NCI-H526 treated with DMSO at 0.1 percent for 48 hours (cell line): Measurements from ENCODE around the gene SLC24A3.
A peak's percentile ranks its signal among the peaks of the same experiment; 100 is the strongest.

Source experiments
- DNase-seq: peaks from one replicate; lab custom pipeline; 2025; lab: John Stamatoyannopoulos, UW

SLC24A3 gene

DNA sequence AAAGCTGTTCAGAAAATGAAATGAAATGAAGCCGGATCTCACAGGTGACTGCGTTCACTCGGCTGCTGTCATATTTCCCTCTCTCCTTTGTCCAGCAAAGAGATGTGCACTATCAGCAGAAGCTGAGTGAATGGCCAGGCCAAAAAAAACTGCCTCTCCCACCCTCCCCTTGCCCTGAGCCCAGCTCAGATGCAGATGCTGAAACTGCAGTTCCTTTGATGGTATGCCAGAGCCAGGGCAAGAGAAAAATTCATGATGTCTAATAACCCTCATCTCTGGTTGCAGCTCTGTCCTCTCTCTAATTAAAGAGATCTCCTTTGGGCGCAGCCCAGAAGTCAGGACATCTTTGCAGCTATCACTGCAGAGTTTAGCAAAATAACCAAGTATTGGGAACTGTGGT, 335.1 kb downstream of the SLC24A3 start:
- DNase-seq: no peak

DNA sequence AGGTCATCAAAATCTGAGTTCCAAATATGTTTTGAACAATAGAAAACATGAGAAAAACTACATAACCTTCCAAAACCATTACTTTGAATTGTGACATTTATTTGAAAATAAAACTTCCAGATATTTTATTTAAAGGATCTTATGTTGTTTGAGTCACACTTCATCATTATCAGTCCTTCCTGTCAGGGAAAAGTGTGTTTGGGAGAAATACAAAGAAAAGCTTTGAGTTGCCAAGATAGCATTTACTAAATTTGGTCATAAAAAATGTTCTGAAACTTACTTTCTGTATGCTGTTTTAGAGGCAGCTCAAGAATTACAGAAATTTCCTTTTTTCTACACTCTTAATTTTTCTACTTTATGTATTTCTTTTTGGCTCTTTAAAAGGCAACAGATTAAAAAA, 337.5 kb downstream of the SLC24A3 start:
- DNase-seq: no peak

GRCh38 chr20:19552221-19553180, 340.1 kb downstream of the SLC24A3 start:
- DNase-seq: no peak

GRCh38 chr20:19554666-19555065, 342.2 kb downstream of the SLC24A3 start:
- no peak for DNase-seq

GRCh38 chr20:19555726-19556125, 343.3 kb downstream of the SLC24A3 start:
- DNase-seq: no peak

- no peak for DNase-seq
Measured at GRCh38 chr20:19557291-19557690, 344.8 kb downstream of the SLC24A3 start.

- no peak for DNase-seq
Measured at GRCh38 chr20:19560881-19561480, 348.5 kb downstream of the SLC24A3 start.

DNA sequence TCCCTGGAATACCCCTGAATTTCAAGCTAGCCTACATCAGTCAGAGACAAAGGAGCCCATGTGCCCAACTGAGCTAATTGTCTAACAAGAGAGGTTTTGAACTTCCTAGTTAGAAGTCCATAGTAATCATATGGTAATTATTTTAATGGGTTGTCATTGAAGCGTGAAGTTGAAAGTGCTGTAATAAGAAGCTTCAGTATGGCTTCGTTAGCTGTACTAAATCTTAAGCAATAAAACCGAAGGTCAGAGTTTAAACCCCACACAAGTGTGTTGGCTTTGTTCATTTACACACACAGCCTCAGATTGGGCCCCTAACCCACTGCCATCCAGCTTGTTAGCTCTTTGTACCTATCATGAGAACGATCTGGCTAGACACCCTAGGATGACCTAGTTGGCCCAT, 350.0 kb downstream of the SLC24A3 start:
- DNase-seq: no peak

DNA sequence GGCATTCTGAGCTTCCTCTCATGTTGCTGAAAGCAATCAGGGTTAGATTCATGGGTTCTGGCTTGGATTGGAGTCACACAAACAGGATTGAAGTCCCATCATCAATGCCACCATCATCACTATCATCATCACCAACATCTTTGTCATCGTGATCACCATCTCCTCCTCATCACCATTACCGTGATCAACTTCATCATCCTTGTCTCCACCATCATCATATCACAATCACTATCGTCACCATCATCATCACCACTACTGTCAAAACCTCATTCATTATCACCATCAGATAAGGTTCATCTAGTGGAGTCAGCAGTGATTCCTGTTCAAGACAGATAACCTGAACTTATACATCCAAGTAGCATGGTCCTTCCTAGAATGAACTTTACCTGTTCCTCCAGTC, 351.8 kb downstream of the SLC24A3 start:
- no peak for DNase-seq

- DNase-seq: no peak
Measured at GRCh38 chr20:19565736-19566135, 353.3 kb downstream of the SLC24A3 start.

- DNase-seq: no peak
Measured at GRCh38 chr20:19566226-19566945, 353.9 kb downstream of the SLC24A3 start.

GRCh38 chr20:19568128-19568527, 355.7 kb downstream of the SLC24A3 start:
- no peak for DNase-seq

DNA sequence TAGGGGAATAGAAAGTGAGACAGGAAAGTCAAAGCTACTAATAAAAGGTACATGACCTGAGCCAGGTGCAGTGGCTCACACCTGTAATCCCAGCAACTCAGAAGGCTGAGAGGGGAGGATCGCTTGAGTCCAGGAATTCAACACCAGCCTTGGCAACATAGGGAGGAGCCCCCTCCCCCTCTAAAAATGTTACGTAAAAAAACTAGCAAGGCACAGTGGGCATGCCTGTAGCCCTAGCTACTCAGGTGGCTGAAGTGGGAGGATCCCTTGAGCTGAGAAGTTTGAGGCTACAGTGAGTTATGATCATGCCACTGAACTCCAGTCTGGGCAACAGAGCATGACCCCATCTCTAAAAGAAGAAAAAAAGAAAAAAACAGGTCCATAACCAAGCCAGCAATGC, 359.6 kb downstream of the SLC24A3 start:
- no peak for DNase-seq

DNA sequence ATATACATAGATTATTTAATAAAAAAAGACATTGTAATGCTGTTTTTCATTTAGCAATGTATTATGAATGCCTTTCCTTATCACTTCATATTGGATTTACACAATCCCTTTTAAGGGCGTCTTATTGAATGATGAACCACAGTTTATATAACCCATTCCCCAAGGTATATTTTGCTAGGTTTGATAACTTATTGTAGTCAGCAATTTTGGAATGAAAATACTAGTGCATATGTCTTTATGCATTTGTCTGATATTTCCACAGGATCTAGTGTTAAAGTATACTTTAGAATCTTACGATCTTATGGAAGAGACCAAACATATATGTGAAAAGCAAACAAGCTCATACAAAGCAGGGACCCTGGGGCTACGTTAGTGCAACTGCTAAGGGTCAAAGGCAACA, 365.2 kb downstream of the SLC24A3 start:
- DNase-seq: no peak

DNA sequence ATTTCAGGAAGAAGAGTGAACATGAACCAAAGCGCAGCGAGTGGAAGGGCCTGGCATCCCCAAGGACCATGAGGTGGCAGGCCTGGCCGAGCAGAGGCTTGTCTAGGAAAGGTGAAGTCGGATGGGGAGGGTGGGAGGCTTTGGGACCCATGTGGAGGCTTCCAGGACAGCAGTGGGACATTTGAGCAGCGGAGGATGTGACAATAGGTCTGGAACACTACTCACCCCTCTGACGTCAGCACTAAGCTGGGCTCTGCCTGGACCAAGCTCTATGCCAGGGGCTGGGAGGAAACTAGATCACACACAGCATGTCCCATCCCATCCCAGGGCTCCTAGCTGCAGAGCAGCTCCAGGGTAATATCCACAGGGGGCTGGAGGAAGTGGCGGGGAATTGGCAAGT, 370.3 kb downstream of the SLC24A3 start:
- no peak for DNase-seq

DNA sequence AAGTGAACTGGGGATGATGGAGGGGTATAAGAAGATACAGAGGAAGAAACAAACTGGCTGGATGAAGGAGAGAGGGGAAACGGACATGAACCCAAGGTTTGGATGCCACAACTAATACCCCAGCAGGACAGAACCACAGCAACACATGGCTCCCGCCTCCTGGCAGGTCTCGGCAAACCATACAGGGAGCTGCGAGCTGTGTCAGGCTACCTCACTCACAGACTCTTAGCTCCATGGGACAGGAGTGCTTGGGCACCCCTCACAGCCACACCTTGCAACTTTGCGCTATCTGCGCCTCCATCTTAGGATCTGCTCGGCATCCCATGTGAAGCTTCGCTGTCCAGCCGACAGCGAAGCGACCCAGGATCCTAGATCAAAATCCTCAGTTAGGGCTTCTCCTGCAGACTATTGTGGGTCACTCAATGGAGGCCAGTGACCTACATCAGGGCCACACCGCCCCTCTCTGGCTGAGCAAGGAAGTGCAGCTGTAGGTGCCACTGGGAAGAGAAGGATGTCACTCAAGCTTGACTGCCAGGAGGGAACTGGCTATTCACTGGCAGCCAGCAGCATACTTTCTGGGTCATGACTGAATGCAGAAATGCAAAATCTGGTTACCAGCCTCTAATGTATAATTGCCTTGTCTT, 371.2 kb downstream of the SLC24A3 start:
- peak; percentile 50 for DNase-seq

GRCh38 chr20:19588241-19588640, 375.8 kb downstream of the SLC24A3 start:
- no peak for DNase-seq

DNA sequence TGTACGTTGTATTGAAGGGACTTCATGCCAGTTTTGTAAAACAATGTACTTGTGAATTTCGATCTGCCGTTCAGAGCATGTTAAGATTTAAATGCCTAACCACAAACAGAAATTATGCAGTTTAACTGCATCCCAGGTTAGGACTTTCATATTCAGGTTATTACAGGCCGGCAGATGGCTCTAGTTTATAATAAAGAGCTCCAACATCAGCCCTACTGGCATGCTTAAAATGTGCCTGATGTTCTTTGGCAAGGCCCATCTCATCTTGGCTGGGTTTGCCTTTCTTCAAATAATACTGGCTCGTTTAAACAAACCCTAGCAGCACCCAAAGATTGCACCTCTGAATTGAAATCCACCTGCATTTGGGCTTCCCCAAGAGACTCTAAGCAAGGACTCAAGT, 376.3 kb downstream of the SLC24A3 start:
- no peak for DNase-seq

GRCh38 chr20:19589787-19590362, 377.4 kb downstream of the SLC24A3 start:
- no peak for DNase-seq

DNA sequence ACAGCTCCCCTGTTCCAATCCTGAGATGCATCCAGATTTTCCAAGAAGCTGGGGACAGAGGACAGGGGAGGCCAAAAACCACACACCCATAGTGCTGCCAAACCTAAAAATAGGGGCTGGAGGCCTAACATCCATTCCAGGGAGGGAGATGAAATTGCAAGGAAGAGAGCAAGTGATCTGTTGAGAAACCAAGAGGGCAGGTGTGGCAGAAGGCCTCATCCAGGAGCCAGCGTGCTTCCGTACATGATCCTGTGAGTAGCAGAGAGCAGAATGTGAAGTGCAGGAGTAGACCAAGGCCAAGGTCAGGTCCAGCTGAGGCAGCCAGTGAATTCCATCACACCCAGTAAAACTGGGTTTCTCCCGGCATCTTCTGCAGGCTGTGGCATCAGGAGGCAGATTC, 377.9 kb downstream of the SLC24A3 start:
- no peak for DNase-seq

DNA sequence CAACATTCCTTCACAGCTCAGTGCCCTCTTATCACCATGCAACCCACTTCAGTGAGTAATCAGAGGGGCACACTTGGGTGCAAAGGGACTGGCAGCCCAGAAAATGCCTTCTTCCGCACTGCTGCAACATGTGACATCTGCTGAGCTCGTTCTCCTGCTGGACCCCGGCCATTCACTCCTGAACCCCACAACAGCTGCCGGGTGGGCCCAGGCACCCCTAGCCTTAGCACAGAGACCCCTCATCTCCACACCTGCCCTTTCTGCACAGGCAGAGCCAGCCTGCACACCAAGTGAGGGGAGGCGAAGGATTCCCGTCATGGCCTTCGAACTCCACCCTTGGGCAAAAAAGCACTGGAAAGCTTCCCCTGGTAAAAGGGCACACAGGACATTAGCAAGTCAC, 381.3 kb downstream of the SLC24A3 start:
- DNase-seq: no peak

DNA sequence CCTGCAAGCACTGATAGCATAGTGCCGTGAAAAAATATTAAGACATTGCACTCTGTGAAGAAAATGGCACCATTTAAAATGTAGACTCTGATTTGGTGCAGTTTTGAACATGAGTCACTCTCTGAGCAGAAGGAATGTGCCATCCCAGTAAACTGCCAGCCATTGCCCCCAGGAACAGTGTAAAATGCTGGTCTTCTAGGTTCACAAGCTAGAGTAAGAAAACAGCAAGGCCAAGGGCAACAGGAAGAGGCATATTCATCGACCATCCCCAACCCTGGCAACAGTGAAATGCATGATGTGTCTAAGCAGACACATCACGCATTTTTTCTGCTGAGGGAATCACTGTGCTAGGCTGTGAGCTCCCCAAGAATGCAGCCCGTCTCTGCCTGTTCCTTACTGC, 382.5 kb downstream of the SLC24A3 start:
- DNase-seq: no peak
